ENCODE data around the gene ANKRD13B. TPM values are rescaled to one million over a fixed set of nuclear protein-coding genes. Genes with fewer than 3 reads are reported as not detected.

Gene ANKRD13B
- total RNA-seq, 1 donor from 2014 or later, result 2.8 TPM

GRCh38 chr17:29587591-29587990 is 5.3 kb upstream of the ANKRD13B start:
- Histone ChIP-seq H3K4me3 (peak overlapping the region; percentile 84), H4K20me1 (ENCODE audit: low read depth) (peaks cover 59% of the 10 kb centered on the region), H3K27ac (no peak overlapping the region), H3F3A (ENCODE audit: low read depth) (peaks cover 22% of the 10 kb centered on the region), H3K36me3 (no peaks in the 10 kb centered on the region), H3K4me1 (peaks cover 53% of the 10 kb centered on the region), H3K9me3 (ENCODE audit: low read depth) (no peaks in the 10 kb centered on the region), H3K27me3 (no peaks in the 10 kb centered on the region), H3K9ac (no peak overlapping the region), H3K79me2 (ENCODE audit: low read depth) (peaks cover 61% of the 10 kb centered on the region), H3K4me2 (peak overlapping the region; percentile 90), H2AFZ (replicated peaks) (no peak overlapping the region)
- Mint-ChIP-seq H3K36me3 (peaks cover 2% of the 10 kb centered on the region), H3K27me3 (ENCODE audit: insufficient read depth, low read depth) (peaks cover 13% of the 10 kb centered on the region), H3K4me1 (peaks cover 44% of the 10 kb centered on the region), H3K4me3 (peak overlapping the region; percentile 94), H3K9me3 (no peaks in the 10 kb centered on the region), H3K27ac (no peak overlapping the region)
- peak; percentile 79 for DNase-seq (ENCODE audit: low spot score)
- TF ChIP-seq EZH2 (IDR thresholded peaks at IDR 0.05) (no peak), CTCF (IDR thresholded peaks at IDR 0.05) (no peak), EZH2phosphoT487 (IDR thresholded peaks at IDR 0.05) (no peak)

GRCh38 chr17:29588017-29588561 is 4.8 kb upstream of the ANKRD13B start:
- Mint-ChIP-seq H3K9me3 (no peaks in the 10 kb centered on the region), H3K27ac (no peak overlapping the region), H3K4me1 (peaks cover 48% of the 10 kb centered on the region), H3K4me3 (peak overlapping the region; percentile 94), H3K36me3 (no peaks in the 10 kb centered on the region), H3K27me3 (ENCODE audit: insufficient read depth, low read depth) (peaks cover 14% of the 10 kb centered on the region)
- peak; percentile 16 for DNase-seq (ENCODE audit: low spot score)
- Histone ChIP-seq H2AFZ (replicated peaks) (no peak overlapping the region), H3K4me1 (peaks cover 56% of the 10 kb centered on the region), H4K20me1 (ENCODE audit: low read depth) (peaks cover 57% of the 10 kb centered on the region), H3K9ac (peak overlapping the region; percentile 37), H3K4me2 (peak overlapping the region; percentile 90), H3K27me3 (no peaks in the 10 kb centered on the region), H3F3A (ENCODE audit: low read depth) (peaks cover 26% of the 10 kb centered on the region), H3K79me2 (ENCODE audit: low read depth) (peaks cover 57% of the 10 kb centered on the region), H3K9me3 (ENCODE audit: low read depth) (no peaks in the 10 kb centered on the region), H3K4me3 (peak overlapping the region; percentile 84), H3K36me3 (no peaks in the 10 kb centered on the region), H3K27ac (no peak overlapping the region)
- TF ChIP-seq EZH2 (IDR thresholded peaks at IDR 0.05) (no peak), EZH2phosphoT487 (IDR thresholded peaks at IDR 0.05) (no peak), CTCF (IDR thresholded peaks at IDR 0.05) (no peak)

- Mint-ChIP-seq H3K4me3 (peak overlapping the region; percentile 94), H3K27me3 (ENCODE audit: insufficient read depth, low read depth) (peaks cover 14% of the 10 kb centered on the region), H3K36me3 (no peaks in the 10 kb centered on the region), H3K9me3 (no peaks in the 10 kb centered on the region), H3K27ac (no peak overlapping the region), H3K4me1 (peaks cover 47% of the 10 kb centered on the region)
- H3F3A ChIP-seq (ENCODE audit: low read depth), result peaks cover 28% of the 10 kb centered on the region
- no peaks in the 10 kb centered on the region for H3K9me3 ChIP-seq (ENCODE audit: low read depth)
- peaks cover 52% of the 10 kb centered on the region for H3K79me2 ChIP-seq (ENCODE audit: low read depth)
- no peaks in the 10 kb centered on the region for H3K36me3 ChIP-seq
- H3K27me3 ChIP-seq, result no peaks in the 10 kb centered on the region
- TF ChIP-seq EZH2 (IDR thresholded peaks at IDR 0.05) (no peak), EZH2phosphoT487 (IDR thresholded peaks at IDR 0.05) (no peak), CTCF (IDR thresholded peaks at IDR 0.05) (no peak)
- peak overlapping the region; percentile 84 for H3K4me3 ChIP-seq
- peak; percentile 79 for DNase-seq (ENCODE audit: low spot score)
- no peak overlapping the region for H2AFZ ChIP-seq (replicated peaks)
- H3K4me1 ChIP-seq, result peaks cover 57% of the 10 kb centered on the region
- H4K20me1 ChIP-seq (ENCODE audit: low read depth), result peaks cover 53% of the 10 kb centered on the region
- no peak overlapping the region for H3K27ac ChIP-seq
- peak overlapping the region; percentile 37 for H3K9ac ChIP-seq
- peak overlapping the region; percentile 90 for H3K4me2 ChIP-seq
Observed at GRCh38 chr17:29588562-29589411, 4.1 kb upstream of the ANKRD13B start.
